Stimulated activated naive CD8-positive, alpha-beta T cell treated with anti-CD3 and anti-CD28 coated beads, Interleukin-15, Interleukin-2, amounts not matched to agents 100 ng/mL and 50 ng/mL, for 24 hours (primary cell): ENCODE results near the gene ITPR2.

ENCODE experiments used
- H3K27ac Mint-ChIP-seq: one replicate; pipeline ENCODE4 v1.8.0; 2021; ENCODE audit warnings: mild to moderate bottlenecking, mixed read lengths
- H3K27me3 Mint-ChIP-seq: one replicate; pipeline ENCODE4 v1.8.0; 2021; ENCODE audit warnings: mixed read lengths
- H3K36me3 Mint-ChIP-seq: one replicate; pipeline ENCODE4 v1.8.0; 2021; ENCODE audit warnings: low read depth, mixed read lengths
- H3K4me1 Mint-ChIP-seq: one replicate; pipeline ENCODE4 v1.8.0; 2021; ENCODE audit warnings: low read depth, mixed read lengths
- H3K4me3 Mint-ChIP-seq: one replicate; pipeline ENCODE4 v1.8.0; 2021; ENCODE audit warnings: mild to moderate bottlenecking, mixed read lengths
- H3K9me3 Mint-ChIP-seq: one replicate; pipeline ENCODE4 v1.8.0; 2021; ENCODE audit warnings: mixed read lengths

Gene ITPR2

DNA sequence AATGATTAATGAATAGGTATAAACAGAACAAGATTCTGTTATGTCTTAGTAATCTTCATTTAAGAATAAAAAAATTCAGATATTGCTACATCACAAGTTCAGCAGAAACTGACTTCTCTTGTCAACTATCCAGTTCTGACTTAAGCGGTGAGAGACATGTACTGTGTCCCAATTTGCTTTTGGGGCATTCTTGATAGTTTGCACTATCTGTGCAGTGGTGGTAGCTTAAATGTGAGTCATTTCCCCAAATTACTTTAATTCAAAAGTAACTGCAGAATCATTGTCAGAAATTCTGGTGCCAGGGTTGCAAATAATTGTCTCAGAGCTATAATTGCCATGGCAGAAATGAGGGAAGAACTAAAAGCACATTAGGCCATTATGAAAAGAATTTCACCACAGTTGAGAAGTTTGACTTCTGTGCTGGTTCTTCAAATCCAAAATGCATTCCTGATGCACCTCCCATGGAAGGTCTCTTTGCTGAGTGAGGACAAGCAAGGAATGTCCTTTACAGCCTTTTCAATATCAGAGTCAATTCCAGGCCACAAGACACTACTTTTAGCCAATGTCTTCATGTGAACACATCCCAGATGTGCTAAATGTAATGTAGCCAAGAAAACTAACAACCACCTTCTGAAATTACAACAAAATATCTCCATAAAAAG is 332.9 kb downstream of the ITPR2 start:
- Mint-ChIP-seq H3K27me3 (no peaks in the 10 kb centered on the region), H3K9me3 (no peaks in the 10 kb centered on the region), H3K27ac (no peak overlapping the region), H3K4me1 (no peaks in the 10 kb centered on the region), H3K36me3 (peaks cover 15% of the 10 kb centered on the region), H3K4me3 (no peak overlapping the region)

- Mint-ChIP-seq H3K9me3 (no peaks in the 10 kb centered on the region), H3K27me3 (no peaks in the 10 kb centered on the region), H3K4me1 (no peaks in the 10 kb centered on the region), H3K4me3 (no peak overlapping the region), H3K36me3 (peaks cover 26% of the 10 kb centered on the region), H3K27ac (no peak overlapping the region)
These were observed 336.8 kb downstream of the ITPR2 start for GRCh38 chr12:26496170-26496569.

GRCh38 chr12:26493656-26494055 is 339.3 kb downstream of the ITPR2 start:
- Mint-ChIP-seq H3K9me3 (no peaks in the 10 kb centered on the region), H3K27ac (no peak overlapping the region), H3K36me3 (peaks cover 42% of the 10 kb centered on the region)

DNA sequence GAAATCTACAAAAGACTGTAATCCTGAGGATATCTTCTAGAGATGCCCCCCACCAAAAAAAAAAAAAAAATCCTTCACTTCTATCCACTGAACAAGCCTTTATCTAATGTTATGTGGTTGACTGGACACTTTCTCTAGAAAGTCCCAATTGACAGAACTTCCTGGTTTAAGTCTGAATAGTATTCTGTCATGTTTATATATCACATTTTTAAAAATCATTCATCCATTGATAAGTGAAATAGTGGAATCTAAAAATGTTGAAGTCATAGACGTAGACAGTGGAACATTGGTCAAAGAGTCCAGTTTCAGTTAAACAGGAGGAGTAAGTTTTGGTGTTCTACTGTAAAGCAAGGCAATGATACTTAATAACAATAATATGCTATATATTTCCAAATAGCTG is 340.6 kb downstream of the ITPR2 start:
- no peaks in the 10 kb centered on the region for H3K27me3 Mint-ChIP-seq

More at GRCh38 chr12:26493656-26494055, 339.3 kb downstream of the ITPR2 start:
- Mint-ChIP-seq H3K27me3 (no peaks in the 10 kb centered on the region), H3K4me3 (no peak overlapping the region), H3K4me1 (no peaks in the 10 kb centered on the region)

DNA sequence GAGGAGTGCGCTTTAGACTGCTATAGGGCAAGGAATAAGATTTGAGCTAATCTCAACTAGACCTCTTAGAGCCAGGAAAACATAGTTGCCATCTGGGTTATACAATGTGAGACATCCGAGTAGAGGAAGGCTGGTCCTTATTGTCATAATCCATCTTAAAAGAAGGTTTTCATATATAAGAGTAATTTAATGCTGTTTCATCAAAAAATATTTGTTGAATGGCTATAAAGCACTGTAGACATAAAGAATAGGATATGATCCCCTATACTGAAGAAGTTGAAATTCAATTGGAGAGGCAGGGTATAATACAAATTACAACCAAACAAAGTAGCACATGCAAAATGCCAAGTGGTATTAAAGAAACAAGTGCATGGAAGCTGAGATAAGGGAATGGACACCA is 343.1 kb downstream of the ITPR2 start:
- Mint-ChIP-seq H3K4me3 (no peak overlapping the region), H3K27ac (no peak overlapping the region), H3K4me1 (no peaks in the 10 kb centered on the region), H3K9me3 (no peaks in the 10 kb centered on the region), H3K27me3 (no peaks in the 10 kb centered on the region), H3K36me3 (peaks cover 61% of the 10 kb centered on the region)

More for the DNA sequence above, 340.6 kb downstream of the ITPR2 start:
- no peak overlapping the region for H3K27ac Mint-ChIP-seq
- H3K4me1 Mint-ChIP-seq, result no peaks in the 10 kb centered on the region
- no peak overlapping the region for H3K4me3 Mint-ChIP-seq
- H3K9me3 Mint-ChIP-seq, result no peaks in the 10 kb centered on the region
- H3K36me3 Mint-ChIP-seq, result peaks cover 42% of the 10 kb centered on the region

DNA sequence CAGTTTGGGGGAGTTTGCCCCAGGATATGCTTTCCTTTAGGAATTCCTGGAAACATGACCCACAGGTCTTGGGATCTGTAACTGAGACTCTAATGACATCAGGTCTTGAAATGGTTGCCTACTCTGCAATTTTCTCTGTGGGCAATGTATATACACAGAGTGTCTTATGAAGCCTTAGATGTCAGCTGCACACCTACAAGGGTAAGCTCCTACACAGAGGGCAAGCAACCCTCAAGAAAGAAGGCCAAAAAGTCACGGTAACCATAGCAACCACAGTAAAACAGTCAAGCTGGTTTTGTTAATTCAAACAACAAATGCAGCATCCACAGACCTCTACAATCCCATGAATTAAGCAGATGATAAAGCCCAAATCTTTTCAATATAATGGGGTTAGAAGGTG is 344.6 kb downstream of the ITPR2 start:
- Mint-ChIP-seq H3K4me1 (no peaks in the 10 kb centered on the region), H3K4me3 (no peak overlapping the region), H3K27me3 (no peaks in the 10 kb centered on the region), H3K27ac (no peak overlapping the region), H3K9me3 (no peaks in the 10 kb centered on the region), H3K36me3 (peaks cover 67% of the 10 kb centered on the region)

- H3K4me3 Mint-ChIP-seq, result no peak overlapping the region
- no peak overlapping the region for H3K27ac Mint-ChIP-seq
- no peaks in the 10 kb centered on the region for H3K27me3 Mint-ChIP-seq
- H3K9me3 Mint-ChIP-seq, result no peaks in the 10 kb centered on the region
- peaks cover 23% of the 10 kb centered on the region for H3K4me1 Mint-ChIP-seq
- peaks cover 70% of the 10 kb centered on the region for H3K36me3 Mint-ChIP-seq
These were observed 359.7 kb downstream of the ITPR2 start for GRCh38 chr12:26473291-26473690.

DNA sequence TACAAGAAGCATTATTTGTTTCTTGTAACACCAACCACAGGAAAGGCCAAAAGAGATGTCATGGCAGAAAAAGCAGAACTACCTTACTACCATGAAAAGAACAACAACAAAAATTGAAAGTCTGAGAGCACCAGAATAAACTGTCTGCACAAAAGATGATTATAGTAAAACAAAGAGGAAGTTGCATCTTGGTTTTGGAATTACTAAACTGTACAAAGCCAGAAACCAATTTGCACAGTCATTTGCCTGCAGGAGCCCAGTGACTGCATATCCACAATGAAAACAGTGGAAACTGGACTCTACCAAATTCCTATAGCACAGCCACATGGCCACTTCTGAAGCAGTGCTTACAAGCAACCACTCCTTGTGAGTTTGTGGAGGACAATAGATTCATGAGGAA is 361.4 kb downstream of the ITPR2 start:
- H3K4me1 Mint-ChIP-seq, result peaks cover 23% of the 10 kb centered on the region
- H3K9me3 Mint-ChIP-seq, result no peaks in the 10 kb centered on the region
- peaks cover 59% of the 10 kb centered on the region for H3K36me3 Mint-ChIP-seq
- H3K27me3 Mint-ChIP-seq, result no peaks in the 10 kb centered on the region
- H3K4me3 Mint-ChIP-seq, result no peak overlapping the region
- H3K27ac Mint-ChIP-seq, result peak overlapping the region; percentile 57

DNA sequence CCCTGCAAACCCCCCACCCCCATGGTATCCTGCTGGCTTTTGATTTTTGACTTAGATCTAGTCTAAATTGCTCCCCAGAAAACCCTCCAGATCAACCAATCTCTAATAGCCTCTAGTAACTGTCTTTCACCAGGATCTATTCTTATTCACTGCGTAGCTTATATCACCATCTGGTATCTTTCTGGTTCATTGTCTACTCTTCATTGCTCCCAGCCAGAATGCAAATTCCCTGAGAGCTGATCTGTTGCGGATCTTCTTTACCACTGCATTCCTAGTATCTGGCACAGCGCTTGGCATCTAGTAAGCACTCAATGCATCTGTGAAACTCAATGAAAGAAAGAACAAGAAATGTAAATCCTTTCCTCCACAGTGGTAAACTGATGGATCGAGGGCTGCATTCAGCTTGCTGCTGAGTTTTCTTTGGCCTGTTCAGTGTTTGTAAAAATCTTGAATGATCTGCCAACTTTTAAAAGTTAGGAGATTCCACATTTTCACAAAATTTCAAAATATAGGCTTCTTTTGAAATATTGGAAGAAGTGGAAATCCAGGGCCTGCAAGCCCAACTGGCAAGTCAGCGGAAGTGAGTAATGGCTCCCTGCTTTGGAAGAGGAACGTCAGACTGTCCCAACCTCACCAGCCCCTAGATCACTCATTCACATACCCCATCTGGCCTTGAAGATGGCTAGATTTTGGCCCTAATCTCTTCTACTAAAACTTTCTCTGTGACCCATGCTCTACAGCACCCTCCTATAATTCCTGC is 363.4 kb downstream of the ITPR2 start:
- no peak overlapping the region for H3K4me3 Mint-ChIP-seq
- H3K4me1 Mint-ChIP-seq, result peaks cover 23% of the 10 kb centered on the region
- no peak overlapping the region for H3K27ac Mint-ChIP-seq
- no peaks in the 10 kb centered on the region for H3K9me3 Mint-ChIP-seq
- H3K27me3 Mint-ChIP-seq, result no peaks in the 10 kb centered on the region
- peaks cover 47% of the 10 kb centered on the region for H3K36me3 Mint-ChIP-seq

DNA sequence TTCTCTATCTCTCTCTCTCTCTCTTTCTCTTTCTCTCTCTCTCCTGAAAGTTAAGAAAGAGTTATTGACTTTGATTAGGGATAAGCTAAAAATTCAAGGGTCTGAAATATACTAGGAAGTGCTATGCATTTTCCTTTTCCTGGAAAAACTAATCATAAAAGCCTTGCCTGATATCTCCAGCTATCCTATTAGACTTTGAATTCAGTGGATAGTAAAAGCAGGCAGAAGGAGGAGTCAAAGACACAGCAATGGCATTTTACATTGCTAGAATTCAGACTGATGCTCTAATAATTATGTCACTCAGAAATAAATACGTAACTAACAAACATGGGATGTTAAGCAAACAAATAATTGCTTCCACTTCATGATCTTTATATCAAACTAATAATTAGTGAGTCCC is 365.6 kb downstream of the ITPR2 start:
- Mint-ChIP-seq H3K27me3 (no peaks in the 10 kb centered on the region), H3K4me1 (peaks cover 11% of the 10 kb centered on the region), H3K9me3 (no peaks in the 10 kb centered on the region), H3K36me3 (peaks cover 34% of the 10 kb centered on the region), H3K27ac (no peak overlapping the region), H3K4me3 (no peak overlapping the region)

GRCh38 chr12:26466726-26467125 is 366.3 kb downstream of the ITPR2 start:
- Mint-ChIP-seq H3K36me3 (peaks cover 32% of the 10 kb centered on the region), H3K27ac (no peak overlapping the region), H3K4me3 (no peak overlapping the region), H3K4me1 (peaks cover 8% of the 10 kb centered on the region), H3K9me3 (no peaks in the 10 kb centered on the region), H3K27me3 (no peaks in the 10 kb centered on the region)

DNA sequence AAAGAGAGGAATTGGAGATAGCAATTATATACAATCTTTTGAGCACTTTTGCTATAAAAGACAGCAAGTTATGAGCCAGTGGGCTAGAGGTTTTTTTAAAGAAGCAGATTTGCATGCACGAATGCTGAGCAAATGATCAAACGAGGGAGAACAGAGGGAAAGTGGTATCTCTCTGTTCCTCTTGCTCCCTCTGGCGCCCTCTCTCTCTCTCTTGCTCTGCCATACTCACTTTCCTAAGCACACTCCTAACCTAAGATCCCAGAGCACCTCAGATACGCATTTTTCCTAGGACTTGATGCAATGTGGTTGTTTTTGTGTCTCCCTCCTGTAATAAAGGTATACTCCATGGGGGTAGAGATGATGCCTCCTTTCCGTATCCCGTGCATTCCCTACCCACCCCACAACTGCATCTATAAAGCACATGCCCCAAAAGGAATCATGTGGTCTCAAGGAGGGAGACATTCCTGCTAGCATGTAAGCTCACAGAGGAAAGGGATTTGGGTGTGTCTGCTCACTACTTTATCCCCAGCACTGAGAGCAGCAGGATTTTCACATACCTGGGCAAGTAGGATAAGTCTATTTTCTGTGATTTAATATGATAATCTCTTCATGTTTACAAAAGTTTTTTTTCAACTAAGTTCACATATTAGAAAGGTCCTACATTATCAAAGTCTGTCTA is 367.4 kb downstream of the ITPR2 start:
- H3K9me3 Mint-ChIP-seq, result no peaks in the 10 kb centered on the region
- no peak overlapping the region for H3K27ac Mint-ChIP-seq
- H3K4me1 Mint-ChIP-seq, result no peaks in the 10 kb centered on the region
- peaks cover 27% of the 10 kb centered on the region for H3K36me3 Mint-ChIP-seq
- no peaks in the 10 kb centered on the region for H3K27me3 Mint-ChIP-seq
- H3K4me3 Mint-ChIP-seq, result no peak overlapping the region

GRCh38 chr12:26461776-26462175 is 371.2 kb downstream of the ITPR2 start:
- H3K27me3 Mint-ChIP-seq, result no peaks in the 10 kb centered on the region
- H3K27ac Mint-ChIP-seq, result no peak overlapping the region
- H3K4me1 Mint-ChIP-seq, result no peaks in the 10 kb centered on the region
- no peaks in the 10 kb centered on the region for H3K9me3 Mint-ChIP-seq
- peaks cover 53% of the 10 kb centered on the region for H3K36me3 Mint-ChIP-seq
- H3K4me3 Mint-ChIP-seq, result no peak overlapping the region

GRCh38 chr12:26460361-26460760 is 372.6 kb downstream of the ITPR2 start:
- Mint-ChIP-seq H3K27me3 (no peaks in the 10 kb centered on the region), H3K4me3 (no peak overlapping the region), H3K4me1 (no peaks in the 10 kb centered on the region), H3K36me3 (peaks cover 53% of the 10 kb centered on the region), H3K27ac (peak overlapping the region; percentile 36), H3K9me3 (no peaks in the 10 kb centered on the region)

- Mint-ChIP-seq H3K4me3 (no peak overlapping the region), H3K27me3 (no peaks in the 10 kb centered on the region), H3K4me1 (no peaks in the 10 kb centered on the region), H3K36me3 (peaks cover 51% of the 10 kb centered on the region), H3K9me3 (no peaks in the 10 kb centered on the region), H3K27ac (no peak overlapping the region)
These were observed 376.9 kb downstream of the ITPR2 start for GRCh38 chr12:26455936-26456574.
